HG03469 (cell line): ENCODE measurements around the gene VPS41.

Experiments used
- ATAC-seq: cut with Tn5 transposase; IDR thresholded peaks from one replicate; pipeline ENCODE4 v1.9.1; 2021; ENCODE audit warnings: mild to moderate bottlenecking, moderate library complexity, moderate number of reproducible peaks; ENCODE audit not compliant: unreplicated experiment

The VPS41 gene

DNA sequence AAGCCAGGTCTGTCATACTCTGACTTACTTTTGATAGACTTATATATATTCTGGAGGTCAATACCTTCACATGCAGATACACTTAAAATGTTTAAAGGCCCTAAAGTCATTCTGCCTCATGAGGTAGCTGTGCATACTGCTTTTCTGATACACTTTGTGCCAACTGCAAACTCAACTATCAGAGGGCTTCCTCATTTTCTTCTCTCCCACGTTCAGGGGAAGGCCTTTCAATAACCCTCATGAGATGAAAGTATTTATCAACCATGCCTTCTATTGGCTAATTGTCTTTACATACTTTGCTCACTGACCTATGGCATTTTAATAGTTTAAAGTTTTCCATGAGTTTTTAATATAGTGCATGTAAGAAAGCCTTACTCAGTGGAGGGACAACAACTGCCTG lies 165.1 kb downstream of the VPS41 start:
- no peak for ATAC-seq

DNA sequence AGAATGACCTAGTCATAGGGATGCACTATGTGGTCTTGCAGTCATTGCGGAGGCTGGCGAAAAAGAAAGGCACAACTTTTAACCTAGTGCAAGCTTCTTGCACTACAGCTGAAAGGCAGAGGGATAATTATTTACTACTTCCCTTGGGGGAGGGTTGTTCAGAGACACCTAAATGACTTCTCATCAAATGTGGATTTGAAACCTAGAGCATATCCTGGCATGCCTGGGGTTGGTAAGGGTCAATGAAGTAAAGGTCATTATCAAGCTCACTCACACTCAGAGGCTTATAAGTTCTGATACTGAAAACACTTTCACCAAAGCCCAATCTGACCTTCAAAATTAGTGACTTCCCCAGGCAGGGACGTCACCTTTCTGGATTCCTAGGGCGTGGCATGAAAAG lies 168.9 kb downstream of the VPS41 start:
- ATAC-seq: no peak

GRCh38 chr7:38736138-38736537 lies 172.9 kb downstream of the VPS41 start:
- ATAC-seq: no peak

GRCh38 chr7:38731215-38731614 lies 177.8 kb downstream of the VPS41 start:
- no peak for ATAC-seq

GRCh38 chr7:38728145-38728544 lies 180.8 kb downstream of the VPS41 start:
- no peak for ATAC-seq

DNA sequence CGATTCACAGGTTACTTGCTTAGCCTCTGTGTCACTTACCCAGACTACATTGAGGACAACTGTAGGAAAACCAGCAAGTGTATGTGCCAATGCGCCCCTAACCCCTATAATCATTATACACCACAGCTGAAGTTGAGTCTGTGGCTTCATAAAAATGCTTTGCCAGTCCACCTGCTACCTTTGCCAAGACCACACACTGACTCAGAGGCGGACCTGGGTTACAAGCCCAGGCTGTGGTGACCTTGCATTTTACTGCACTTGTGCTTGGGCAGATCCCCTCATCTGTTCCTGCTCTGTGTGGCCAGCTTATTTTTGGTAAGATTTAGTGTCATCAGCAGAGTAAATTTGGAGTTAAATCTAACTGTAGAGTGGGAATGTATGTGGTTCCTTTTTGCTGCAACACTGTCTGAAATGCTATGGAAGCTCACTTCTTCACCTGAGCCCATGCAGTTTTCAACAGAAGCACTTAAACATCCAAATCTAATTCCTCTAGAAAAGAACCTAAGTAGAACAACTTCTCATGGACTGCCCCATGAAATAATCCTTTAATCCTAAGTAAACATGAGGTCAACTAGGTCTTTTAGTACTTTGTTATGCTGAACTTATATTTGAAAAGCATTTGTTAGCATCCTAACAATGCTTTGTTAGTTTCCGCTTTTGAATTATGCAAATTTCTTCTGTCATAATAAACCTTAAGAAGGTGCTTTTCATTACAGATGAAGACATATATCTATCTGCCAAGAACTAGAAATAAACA lies 181.6 kb downstream of the VPS41 start:
- no peak for ATAC-seq

- no peak for ATAC-seq
These were observed 185.7 kb downstream of the VPS41 start for GRCh38 chr7:38723327-38723726.

- no peak for ATAC-seq
These were observed 192.6 kb downstream of the VPS41 start for GRCh38 chr7:38716397-38716796.

GRCh38 chr7:38709123-38709522 lies 199.9 kb downstream of the VPS41 start:
- no peak for ATAC-seq

DNA sequence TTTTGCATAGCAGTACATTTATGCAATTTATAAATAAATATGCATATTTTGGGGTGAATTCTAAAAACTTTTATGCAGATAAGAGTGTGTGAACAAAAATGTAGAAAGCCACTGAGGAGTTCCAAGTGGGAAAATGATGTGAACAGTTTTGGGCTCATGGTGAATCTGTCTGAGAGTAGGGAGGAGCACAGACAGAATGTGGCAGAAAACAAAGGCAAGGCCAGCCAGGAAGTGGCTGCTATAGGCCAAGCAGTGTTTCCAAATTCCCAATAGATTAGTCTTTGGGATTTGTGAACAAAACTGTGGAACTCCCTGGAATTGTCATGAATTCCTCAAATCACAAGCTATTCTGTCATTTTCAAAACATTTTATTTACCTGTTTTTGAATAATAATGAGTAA lies 204.2 kb downstream of the VPS41 start:
- no peak for ATAC-seq

DNA sequence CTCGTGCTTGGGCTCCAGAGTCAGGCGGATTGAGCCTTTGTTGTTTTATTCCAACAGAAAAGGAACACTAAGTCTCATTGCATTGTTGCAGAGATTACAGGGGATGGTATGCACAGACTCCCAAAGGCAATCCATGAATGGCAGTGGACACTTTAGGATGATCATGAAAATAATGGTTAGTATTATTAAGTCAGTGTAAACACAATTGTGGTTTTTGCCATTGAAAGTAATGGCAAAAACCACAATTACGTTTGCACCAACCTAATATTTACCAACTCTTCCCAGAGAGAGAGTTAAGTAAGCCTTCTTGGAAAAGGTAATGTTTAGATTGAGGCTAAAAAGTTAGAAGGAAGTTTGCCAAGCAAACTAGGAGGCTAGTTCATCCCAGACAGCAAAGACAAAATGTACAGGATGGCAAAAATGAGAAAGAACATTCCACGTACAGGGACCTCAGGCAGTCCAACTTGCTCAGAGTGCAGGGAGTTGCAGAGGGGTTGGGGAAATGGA lies 204.9 kb downstream of the VPS41 start:
- ATAC-seq: no peak

DNA sequence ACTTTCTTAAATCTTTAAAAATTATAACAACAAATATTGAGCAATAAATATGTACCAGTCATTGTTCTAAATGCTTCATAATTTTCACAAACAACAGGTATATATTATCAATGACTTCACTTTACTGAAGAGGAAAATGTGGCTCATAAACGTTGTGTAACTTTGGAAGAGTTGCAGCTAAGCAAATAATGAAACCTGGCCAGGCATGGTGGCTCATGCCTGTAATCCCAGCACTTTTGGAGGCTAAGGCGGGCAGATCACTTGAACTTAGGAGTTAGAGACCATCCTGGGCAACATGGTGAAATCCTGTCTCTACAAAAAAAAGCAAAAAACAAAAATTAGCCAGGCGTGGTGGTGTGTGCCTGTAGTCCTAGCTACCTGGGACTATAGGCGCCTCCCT lies 205.9 kb downstream of the VPS41 start:
- no peak for ATAC-seq

DNA sequence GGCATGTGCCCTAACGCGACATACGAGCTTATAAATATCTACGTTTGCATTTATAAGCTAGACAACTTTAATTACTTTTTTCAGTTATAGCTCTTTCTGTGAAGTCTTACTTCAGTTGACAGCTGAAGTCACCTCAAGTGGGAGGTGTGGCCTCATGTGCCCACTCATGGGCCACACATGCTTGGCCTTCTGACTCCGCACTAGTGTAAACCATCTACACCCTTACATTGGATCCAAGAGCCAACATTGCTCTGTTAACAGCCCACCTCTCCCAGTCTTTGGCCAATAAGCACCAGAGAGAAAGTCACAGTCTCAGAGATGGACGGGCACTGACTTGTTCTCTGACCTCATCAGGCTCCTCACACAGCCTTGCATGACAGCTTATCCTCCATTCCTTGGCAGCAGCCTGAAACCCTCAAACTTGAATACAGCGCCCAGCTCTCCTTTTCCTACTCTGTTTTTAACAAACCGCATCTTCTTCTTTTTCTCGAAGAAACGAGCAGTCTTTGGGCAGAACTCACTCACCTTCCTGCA lies 206.9 kb downstream of the VPS41 start:
- ATAC-seq: no peak

DNA sequence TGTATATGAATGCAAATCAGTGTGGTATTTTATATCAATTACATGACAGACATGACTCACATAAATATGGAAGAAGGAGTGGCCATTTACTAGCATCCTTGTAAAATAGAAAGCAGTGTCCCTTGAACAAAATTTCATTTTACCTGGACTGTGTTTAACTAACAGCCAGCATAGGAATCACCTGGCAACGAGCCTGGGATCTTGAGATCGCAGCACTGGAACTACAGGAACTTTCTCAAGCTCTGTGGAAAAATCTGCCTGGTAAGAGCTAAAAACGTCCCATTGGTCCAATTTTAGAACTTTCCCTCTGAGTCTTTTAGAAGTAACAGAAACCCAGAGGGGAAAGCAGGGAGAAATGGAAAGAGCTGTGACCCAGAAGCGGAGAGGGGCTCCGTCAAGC lies 208.9 kb downstream of the VPS41 start:
- ATAC-seq: no peak

- ATAC-seq: no peak
These were observed 209.5 kb downstream of the VPS41 start for GRCh38 chr7:38699471-38699870.

- no peak for ATAC-seq
These were observed 214.7 kb downstream of the VPS41 start for GRCh38 chr7:38694326-38694725.

DNA sequence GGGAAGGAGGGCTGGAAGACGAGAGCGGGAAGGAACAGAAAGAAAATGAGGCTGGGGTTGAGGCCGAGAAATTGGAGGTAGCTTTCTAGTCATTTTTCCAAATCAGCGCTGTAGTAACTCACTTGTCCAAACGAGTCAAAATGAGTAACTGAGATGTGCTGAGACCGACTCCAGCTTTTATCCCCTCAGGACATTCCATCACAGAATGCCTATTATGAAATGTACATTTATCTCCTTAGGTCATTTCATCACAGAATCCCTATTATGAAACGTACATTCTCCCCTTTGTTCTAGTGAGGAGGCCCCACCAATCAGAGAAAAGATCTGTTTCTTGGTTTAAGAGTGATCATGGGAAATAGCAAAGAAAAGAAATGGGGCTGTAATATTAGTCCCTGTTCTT lies 222.1 kb downstream of the VPS41 start:
- no peak for ATAC-seq

GRCh38 chr7:38685851-38686250 lies 223.1 kb downstream of the VPS41 start:
- no peak for ATAC-seq

DNA sequence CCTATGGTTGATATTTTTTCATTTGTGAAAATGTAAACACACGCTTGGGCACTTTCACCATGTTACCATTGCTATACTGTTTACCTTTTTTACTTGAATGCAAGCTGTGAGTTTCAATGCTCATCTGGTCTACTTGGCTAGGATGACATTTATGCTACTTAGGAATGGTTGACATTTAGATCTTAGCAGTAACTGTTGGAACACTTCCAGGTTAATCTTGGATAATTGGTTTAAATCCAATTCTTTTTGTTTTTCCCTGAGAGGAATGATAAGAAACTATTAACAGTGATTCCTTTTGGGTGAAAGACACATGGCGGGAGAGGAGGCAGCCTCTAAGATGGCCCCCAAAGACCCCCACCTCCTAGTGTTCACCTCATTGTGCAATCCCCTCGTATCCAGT lies 226.4 kb downstream of the VPS41 start:
- no peak for ATAC-seq

DNA sequence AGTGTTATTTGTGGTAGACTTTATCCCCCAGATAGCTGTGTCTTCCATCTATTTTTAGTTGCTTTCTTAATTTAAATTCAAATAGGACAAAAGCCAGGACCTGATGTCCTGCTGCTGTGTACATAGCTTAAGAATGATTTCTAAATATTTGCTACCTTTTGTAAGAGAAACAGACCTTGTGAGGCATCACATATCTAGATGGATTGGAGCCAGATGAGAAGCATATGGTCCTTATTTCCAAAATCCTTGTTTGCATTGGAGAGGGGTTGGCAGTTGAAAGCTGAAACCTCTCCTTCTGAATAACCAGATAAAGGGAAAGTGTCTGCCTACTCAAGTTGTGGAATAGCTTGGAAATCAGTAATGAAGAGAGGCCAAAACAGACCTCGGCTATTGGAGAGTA lies 227.1 kb downstream of the VPS41 start:
- no peak for ATAC-seq

DNA sequence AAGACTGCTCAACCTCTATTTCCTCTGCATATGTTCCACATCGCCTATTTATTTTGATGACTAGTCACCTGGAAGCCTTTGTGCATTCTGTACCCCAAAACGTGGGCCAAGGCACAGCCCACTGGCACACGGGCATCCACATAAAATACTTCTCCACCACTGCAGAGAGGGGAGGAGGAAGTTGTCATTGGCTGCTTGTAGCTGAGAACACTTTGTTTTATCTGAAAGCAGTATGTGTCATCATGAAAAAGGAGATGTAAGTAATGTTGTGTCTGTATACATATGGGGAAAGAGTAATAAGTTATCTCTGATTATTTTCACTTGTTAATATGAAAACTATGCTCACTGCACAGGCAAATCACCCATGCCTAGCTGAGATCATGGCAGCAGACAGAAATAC lies 229.6 kb downstream of the VPS41 start:
- no peak for ATAC-seq

GRCh38 chr7:38678698-38679054 lies 230.3 kb downstream of the VPS41 start:
- no peak for ATAC-seq
